Nephron (organoid): Measurements from ENCODE around the gene GPR157.
A peak's percentile ranks its signal among the peaks of the same experiment; 100 is the strongest.

ENCODE experiments used
- H3K27ac Mint-ChIP-seq, 3 experiments: 2 replicates each; pipeline ENCODE4 v1.8.0; 2020; ENCODE audit warnings: mixed read lengths in 3 of 3, mild to moderate bottlenecking in 2 of 3, moderate library complexity in 1 of 3
- H3K27me3 Mint-ChIP-seq: 2 replicates; pipeline ENCODE4 v1.8.0; 2021; ENCODE audit warnings: low read depth, mild to moderate bottlenecking, moderate library complexity, mixed read lengths
- H3K36me3 Mint-ChIP-seq: 2 replicates; pipeline ENCODE4 v1.8.0; 2020; ENCODE audit warnings: low read depth, mixed read lengths
- H3K4me1 Mint-ChIP-seq: 2 replicates; pipeline ENCODE4 v1.8.0; 2020; ENCODE audit warnings: mixed read lengths
- H3K4me3 Mint-ChIP-seq, 3 experiments: 2 replicates each; pipeline ENCODE4 v1.8.0; 2020; ENCODE audit warnings: mild to moderate bottlenecking in 3 of 3, mixed read lengths in 3 of 3, moderate library complexity in 2 of 3
- H3K9me3 Mint-ChIP-seq: 2 replicates; pipeline ENCODE4 v1.8.0; 2020; ENCODE audit warnings: mixed read lengths
- CTCF ChIP-seq, 3 experiments: fragments of 200-600 bp; sonication (generic); IDR thresholded peaks; one replicate each; pipeline ENCODE4 v1.5.0; 2021; ENCODE audit warnings: antibody characterized with exemption in 3 of 3; ENCODE audit not compliant: unreplicated experiment in 3 of 3

Gene GPR157

GRCh38 chr1:9070486-9070885, 58.4 kb downstream of the GPR157 start:
- TF ChIP-seq CTCF (IDR thresholded peaks at IDR 0.05; ENCODE audit: unreplicated experiment in 3 of 3): no peak
- Mint-ChIP-seq H3K27me3 (peaks cover 14% of the 10 kb centered on the region), H3K4me3 (no peak overlapping the region), H3K36me3 (no peaks in the 10 kb centered on the region), H3K27ac (peak overlapping the region; percentile 21 to 48 (median 30)), H3K4me1 (peaks cover 37% of the 10 kb centered on the region), H3K9me3 (no peaks in the 10 kb centered on the region)

- H3K27ac Mint-ChIP-seq: peak within 1 kb of the TSS; percentile 86 to 89 (median 87)
- no peak for TF ChIP-seq CTCF (IDR thresholded peaks at IDR 0.05; ENCODE audit: unreplicated experiment in 3 of 3)
- peaks cover 7% of the 10 kb centered on the region for H3K27me3 Mint-ChIP-seq
- H3K4me3 Mint-ChIP-seq: peak within 1 kb of the TSS in 2 of 3 experiments; percentile 26 to 45
- no peaks in the 10 kb centered on the region for H3K36me3 Mint-ChIP-seq
- peaks cover 37% of the 10 kb centered on the region for H3K4me1 Mint-ChIP-seq
- no peaks in the 10 kb centered on the region for H3K9me3 Mint-ChIP-seq
Observed at GRCh38 chr1:9069326-9070100, 59.4 kb downstream of the GPR157 start, which contains the start of gene SLC2A5. Gene SLC2A5, minus strand, starts transcription at chr1:9069635. Its CDS starts 99 bp downstream, at chr1:9069536.

- H3K4me3 Mint-ChIP-seq: peak overlapping the region in 2 of 3 experiments; percentile 26 to 45
- no peak for TF ChIP-seq CTCF (IDR thresholded peaks at IDR 0.05; ENCODE audit: unreplicated experiment in 3 of 3)
- H3K4me1 Mint-ChIP-seq: peaks cover 38% of the 10 kb centered on the region
- peak overlapping the region; percentile 86 to 89 (median 87) for H3K27ac Mint-ChIP-seq
- H3K9me3 Mint-ChIP-seq: no peaks in the 10 kb centered on the region
- no peaks in the 10 kb centered on the region for H3K36me3 Mint-ChIP-seq
- peaks cover 3% of the 10 kb centered on the region for H3K27me3 Mint-ChIP-seq
Observed at GRCh38 chr1:9068981-9069325, 59.9 kb downstream of the GPR157 start.

GRCh38 chr1:9066945-9067807, 61.7 kb downstream of the GPR157 start:
- peaks cover 35% of the 10 kb centered on the region for H3K4me1 Mint-ChIP-seq
- no peaks in the 10 kb centered on the region for H3K36me3 Mint-ChIP-seq
- no peaks in the 10 kb centered on the region for H3K9me3 Mint-ChIP-seq
- H3K27me3 Mint-ChIP-seq: no peaks in the 10 kb centered on the region
- peak overlapping the region in 2 of 3 experiments; percentile 31 to 75 for H3K27ac Mint-ChIP-seq
- TF ChIP-seq CTCF (IDR thresholded peaks at IDR 0.05; ENCODE audit: unreplicated experiment in 3 of 3): no peak
- H3K4me3 Mint-ChIP-seq: no peak overlapping the region

GRCh38 chr1:9065213-9065751, 63.6 kb downstream of the GPR157 start:
- H3K36me3 Mint-ChIP-seq: no peaks in the 10 kb centered on the region
- H3K27ac Mint-ChIP-seq: peak overlapping the region; percentile 28 to 65 (median 49)
- no peaks in the 10 kb centered on the region for H3K27me3 Mint-ChIP-seq
- no peak overlapping the region for H3K4me3 Mint-ChIP-seq
- no peak for TF ChIP-seq CTCF (IDR thresholded peaks at IDR 0.05; ENCODE audit: unreplicated experiment in 3 of 3)
- peaks cover 39% of the 10 kb centered on the region for H3K4me1 Mint-ChIP-seq
- no peaks in the 10 kb centered on the region for H3K9me3 Mint-ChIP-seq
